HG03469 (cell line): ENCODE measurements around the gene ADGRB3.
A peak's percentile ranks its signal among the peaks of the same experiment; 100 is the strongest.
"Not testable (repeated sequence)": the region's sequence is repeated elsewhere in the genome, so short reads cannot be mapped to it uniquely, and the experiment has no call there.

ENCODE experiments used
- ATAC-seq: cut with Tn5 transposase; IDR thresholded peaks from one replicate; pipeline ENCODE4 v1.9.1; 2021; ENCODE audit warnings: mild to moderate bottlenecking, moderate library complexity, moderate number of reproducible peaks; ENCODE audit not compliant: unreplicated experiment

Gene ADGRB3

DNA sequence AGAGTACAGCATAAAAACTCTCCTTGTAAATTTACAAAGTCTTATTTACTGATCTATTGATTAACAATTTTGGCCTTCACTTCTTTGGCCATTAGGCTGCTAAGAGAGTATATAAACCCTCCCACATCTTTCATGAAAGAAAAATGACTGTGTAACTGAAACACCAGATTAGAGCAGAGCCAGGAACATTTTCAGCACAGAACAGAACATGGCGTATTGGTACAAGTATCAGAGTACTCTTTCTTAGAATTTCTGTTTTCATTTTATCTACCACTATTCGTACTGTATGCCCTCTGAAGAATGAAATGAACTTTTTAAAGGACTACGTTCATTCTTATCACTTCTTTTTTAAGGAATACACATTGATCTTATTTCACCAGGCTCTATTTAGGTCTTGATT, 550.2 kb downstream of the ADGRB3 start:
- no peak for ATAC-seq

DNA sequence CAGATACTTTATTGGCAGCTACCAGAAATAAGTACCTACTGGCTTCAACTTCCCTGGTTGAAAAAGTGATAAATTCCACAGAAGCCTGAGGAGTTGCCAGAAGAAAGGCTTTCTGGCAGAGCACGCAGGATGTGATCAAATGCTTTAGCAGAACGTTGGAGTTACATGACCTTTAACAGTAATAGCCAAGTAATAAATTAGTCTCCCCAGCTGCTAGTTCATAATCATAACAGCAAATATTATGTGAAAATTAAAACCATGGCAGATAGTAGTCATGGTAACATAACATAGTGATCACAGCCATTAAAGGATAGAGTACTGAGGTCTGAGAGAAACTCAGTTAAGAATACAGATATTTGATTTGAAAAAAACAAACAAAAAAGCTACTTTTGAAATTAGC, 567.7 kb downstream of the ADGRB3 start:
- no peak for ATAC-seq

- ATAC-seq: no peak
Measured at GRCh38 chr6:69216127-69216526, 581.0 kb downstream of the ADGRB3 start.

GRCh38 chr6:69217343-69217742, 582.3 kb downstream of the ADGRB3 start:
- no peak for ATAC-seq

GRCh38 chr6:69220375-69220774, 585.3 kb downstream of the ADGRB3 start:
- ATAC-seq: no peak

GRCh38 chr6:69232008-69232407, 596.9 kb downstream of the ADGRB3 start:
- ATAC-seq: no peak

DNA sequence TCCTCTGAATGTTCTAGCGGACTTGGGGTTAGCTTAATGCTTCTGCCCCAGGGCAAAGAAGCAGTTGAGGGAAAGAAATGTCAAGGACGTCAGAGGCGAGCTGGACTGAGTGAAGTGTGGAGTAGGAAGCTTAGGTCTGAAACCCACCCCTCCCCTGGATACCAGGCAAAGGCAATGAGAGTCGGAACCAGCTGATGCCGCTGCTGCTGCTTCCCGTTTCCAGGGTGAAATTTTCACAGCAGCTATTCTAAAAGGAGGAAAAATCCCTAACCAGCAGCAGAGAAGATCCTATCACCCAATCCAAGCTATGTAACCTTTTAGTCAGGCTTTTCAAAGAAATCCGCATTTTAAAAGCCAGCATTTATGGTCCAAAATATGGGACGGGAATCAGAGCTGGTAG, 597.4 kb downstream of the ADGRB3 start:
- no peak for ATAC-seq

GRCh38 chr6:69232911-69233448, 597.9 kb downstream of the ADGRB3 start:
- ATAC-seq: peak; percentile 90

DNA sequence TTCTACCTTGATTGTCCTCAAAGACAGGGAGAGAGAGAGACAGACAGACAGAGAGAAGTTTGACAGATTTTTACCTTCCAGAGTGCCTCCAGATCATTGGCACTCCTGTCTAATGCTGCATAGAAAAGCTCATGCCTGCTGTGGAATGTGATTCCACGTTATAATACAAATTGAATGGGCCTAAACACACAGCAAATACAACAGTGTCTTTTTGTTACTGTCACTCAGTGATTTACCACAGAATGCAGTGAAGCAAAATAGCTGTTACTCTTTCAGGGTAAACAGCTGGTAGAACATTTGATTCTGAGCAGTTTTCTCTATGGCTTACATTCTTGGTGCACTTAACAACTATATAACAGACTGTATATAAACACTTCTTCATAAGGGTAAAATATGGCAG, 603.0 kb downstream of the ADGRB3 start:
- ATAC-seq: no peak

GRCh38 chr6:69246983-69247382, 611.9 kb downstream of the ADGRB3 start:
- ATAC-seq: no peak

GRCh38 chr6:69261010-69261409, 625.9 kb downstream of the ADGRB3 start:
- ATAC-seq: no peak

DNA sequence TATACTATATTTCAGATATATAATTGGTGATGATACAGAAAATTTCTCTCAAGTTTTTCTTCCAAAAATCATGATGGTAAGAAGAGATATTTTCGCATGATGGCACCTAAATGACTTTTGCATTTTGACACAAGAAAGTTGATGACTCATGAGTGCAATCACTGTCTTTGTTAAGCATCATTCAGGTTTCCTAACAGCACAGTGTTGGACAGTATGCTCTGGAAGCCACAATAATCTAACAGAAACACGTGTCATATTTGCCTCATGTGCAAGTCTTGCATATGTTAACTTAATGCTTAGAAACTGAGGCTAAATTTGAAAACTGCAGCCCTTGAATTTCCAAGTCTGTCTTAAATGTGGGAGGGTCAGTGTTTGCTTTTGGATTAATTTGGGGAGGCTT, 628.2 kb downstream of the ADGRB3 start:
- no peak for ATAC-seq

GRCh38 chr6:69265090-69265489, 630.0 kb downstream of the ADGRB3 start:
- ATAC-seq: no peak

GRCh38 chr6:69265706-69266105, 630.6 kb downstream of the ADGRB3 start:
- ATAC-seq: no peak

DNA sequence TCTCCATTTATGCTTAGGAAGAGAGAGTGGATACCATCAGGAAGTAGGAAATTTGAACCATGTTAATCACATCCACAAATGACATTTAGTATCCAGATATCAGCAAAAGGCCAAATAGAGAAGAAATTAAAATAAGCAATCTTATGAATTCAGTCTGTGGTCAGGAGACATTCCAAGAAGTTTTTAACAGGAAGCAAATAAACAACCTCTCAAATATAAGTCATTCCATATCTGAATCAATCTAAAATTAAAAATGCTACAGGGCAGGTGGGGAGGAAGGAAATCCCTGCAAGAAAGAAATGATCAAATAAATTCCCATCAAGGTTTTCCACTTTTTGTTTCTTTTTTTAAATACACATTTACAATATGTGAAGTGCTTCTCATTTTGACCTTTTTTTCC, 641.1 kb downstream of the ADGRB3 start:
- no peak for ATAC-seq

GRCh38 chr6:69279805-69280204, 644.7 kb downstream of the ADGRB3 start:
- ATAC-seq: no peak

- ATAC-seq: no peak
Measured at GRCh38 chr6:69280858-69281257, 645.8 kb downstream of the ADGRB3 start.

DNA sequence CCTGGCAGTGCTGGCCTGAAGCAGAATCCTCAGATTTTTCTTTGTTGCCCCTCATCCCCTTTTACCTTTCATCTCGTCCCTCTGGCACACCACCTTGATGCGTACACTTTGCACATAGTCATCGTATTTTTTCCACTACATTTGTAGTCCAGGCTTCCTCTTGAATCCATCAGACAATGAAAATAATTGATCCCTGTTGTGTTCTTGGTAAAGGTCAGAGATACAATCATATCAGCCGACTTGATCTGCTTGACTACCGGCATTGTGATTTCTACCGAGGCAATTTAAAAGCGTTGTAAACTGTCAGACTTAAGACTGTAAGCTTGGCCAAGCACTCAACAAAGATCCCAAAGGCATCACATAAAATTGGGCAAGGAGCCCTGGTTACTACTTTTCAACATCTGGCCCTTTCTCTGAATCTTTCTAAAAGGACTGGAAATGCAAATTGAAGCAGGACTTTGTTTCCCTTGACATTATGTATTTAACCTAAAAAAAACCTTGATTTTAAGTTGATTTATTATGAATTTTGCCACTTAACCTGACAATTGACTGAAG, 649.2 kb downstream of the ADGRB3 start:
- ATAC-seq: no peak

- ATAC-seq: no peak
Measured at GRCh38 chr6:69285054-69285453, 650.0 kb downstream of the ADGRB3 start.

DNA sequence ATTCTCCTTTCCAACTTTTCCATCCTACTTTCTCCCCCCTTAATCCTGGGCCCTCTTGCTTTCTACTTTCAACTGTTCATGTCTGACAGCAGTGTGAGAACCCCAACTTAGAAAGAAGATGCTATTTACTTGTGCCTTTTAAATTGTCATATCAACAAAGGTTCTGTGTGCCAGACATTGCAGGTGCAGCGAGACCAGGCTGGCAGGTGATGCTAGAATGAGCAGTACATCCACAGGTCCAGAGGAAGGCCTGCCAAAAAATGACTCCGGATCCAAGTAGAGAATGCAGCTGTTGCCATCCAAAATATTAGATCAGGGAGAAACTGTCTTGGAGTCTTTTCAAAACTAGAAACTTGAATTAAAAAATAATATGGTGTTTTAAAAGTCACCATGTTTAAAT, 651.2 kb downstream of the ADGRB3 start:
- ATAC-seq: no peak

- ATAC-seq: not testable (repeated sequence)
Measured at GRCh38 chr6:69288198-69288597, 653.1 kb downstream of the ADGRB3 start.

- no peak for ATAC-seq
Measured at GRCh38 chr6:69289689-69290495, 654.8 kb downstream of the ADGRB3 start.
